HEK293 (cell line): ENCODE results near the gene PRSS12.
A peak's percentile ranks its signal among the peaks of the same experiment; 100 is the strongest.

ENCODE experiments used
- CTCF ChIA-PET: fragments of 350-600 bp; formaldehyde crosslinking; extraction: SDS; loops from one replicate; lab custom pipeline; 2021; ENCODE audit warnings: antibody characterized with exemption; lab: Yijun Ruan, JAX
- POLR2A ChIA-PET: fragments of 300-600 bp; formaldehyde crosslinking; extraction: SDS; loops from one replicate; lab custom pipeline; 2020; ENCODE audit warnings: antibody characterized with exemption, inconsistent platforms; lab: Yijun Ruan, JAX
- H3K27ac ChIP-seq: fragments of 200-500 bp; sonication (Bioruptor generic); 2 replicates; pipeline ENCODE4 v1.5.1; 2014; ENCODE audit warnings: low read depth, low read length, control low read depth, inconsistent platforms; ENCODE audit errors: extremely low read depth
- H3K36me3 ChIP-seq, 2 experiments: fragments of 200-500 bp in 1 of 2; sonication (Bioruptor generic) in 1 of 2; 1 replicate in 1 of 2; 2 replicates in 1 of 2; pipeline ENCODE4 v1.5.1; 2014 to 2017; ENCODE audit warnings: inconsistent platforms in 2 of 2, low read length in 2 of 2; ENCODE audit not compliant: control insufficient read depth in 2 of 2, insufficient read depth in 1 of 2
- H3K4me1 ChIP-seq: fragments of 200-500 bp; sonication (Bioruptor generic); 2 replicates; pipeline ENCODE4 v1.5.1; 2014; ENCODE audit warnings: mild to moderate bottlenecking, low read length, inconsistent platforms; ENCODE audit not compliant: control insufficient read depth, insufficient read depth
- H3K4me3 ChIP-seq: 2 replicates; pipeline ENCODE4 v1.5.1; 2011; ENCODE audit warnings: low read depth, mild to moderate bottlenecking, control low read depth, low read length, moderate library complexity
- H3K9me3 ChIP-seq: fragments of 200-500 bp; sonication (Bioruptor generic); 2 replicates; pipeline ENCODE4 v1.5.1; 2014; ENCODE audit warnings: low read depth, low read length, inconsistent platforms; ENCODE audit not compliant: control insufficient read depth, insufficient read depth
- GFI1B ChIP-seq: fragments of 450-650 bp; formaldehyde crosslinking; IDR thresholded peaks from 2 replicates; pipeline ENCODE4 v1.5.1; 2016; ENCODE audit warnings: missing biosample characterization, missing genetic modification characterization
- GLIS1 ChIP-seq: fragments of 450-650 bp; formaldehyde crosslinking; IDR thresholded peaks from 2 replicates; pipeline ENCODE4 v1.5.1; 2016; ENCODE audit warnings: missing biosample characterization, missing genetic modification characterization
- INSM2 ChIP-seq: fragments of 450-650 bp; formaldehyde crosslinking; IDR thresholded peaks from 2 replicates; pipeline ENCODE4 v1.5.1; 2016; ENCODE audit warnings: missing biosample characterization, missing genetic modification characterization
- PATZ1 ChIP-seq: fragments of 450-650 bp; formaldehyde crosslinking; IDR thresholded peaks from 2 replicates; pipeline ENCODE4 v1.5.1; 2016; ENCODE audit warnings: missing biosample characterization, missing genetic modification characterization
- REST ChIP-seq: fragments of 450-650 bp; formaldehyde crosslinking; IDR thresholded peaks from 2 replicates; pipeline ENCODE4 v1.5.1; 2016; ENCODE audit warnings: missing biosample characterization, missing genetic modification characterization
- SALL2 ChIP-seq: fragments of 450-650 bp; formaldehyde crosslinking; IDR thresholded peaks from 2 replicates; pipeline ENCODE4 v1.5.0; 2017; ENCODE audit warnings: missing biosample characterization, mild to moderate bottlenecking, missing genetic modification characterization, borderline replicate concordance
- TRIM28 ChIP-seq: IDR thresholded peaks from 2 replicates; pipeline ENCODE4 v1.6.1; 2011; ENCODE audit warnings: low read length, control low read depth, borderline replicate concordance
- ZBTB1 ChIP-seq: fragments of 450-650 bp; formaldehyde crosslinking; IDR thresholded peaks from 2 replicates; pipeline ENCODE4 v1.5.1; 2016; ENCODE audit warnings: missing biosample characterization, missing genetic modification characterization
- ZBTB20 ChIP-seq: fragments of 450-650 bp; formaldehyde crosslinking; IDR thresholded peaks from 2 replicates; pipeline ENCODE4 v1.5.1; 2016; ENCODE audit warnings: missing biosample characterization, missing genetic modification characterization
- ZEB2 ChIP-seq: fragments of 450-650 bp; formaldehyde crosslinking; IDR thresholded peaks from 2 replicates; pipeline ENCODE4 v1.5.1; 2016; ENCODE audit warnings: missing biosample characterization, missing genetic modification characterization
- ZIC2 ChIP-seq: fragments of 450-650 bp; formaldehyde crosslinking; IDR thresholded peaks from 2 replicates; pipeline ENCODE4 v1.5.1; 2016; ENCODE audit warnings: missing biosample characterization, missing genetic modification characterization
- ZNF449 ChIP-seq: fragments of 450-650 bp; formaldehyde crosslinking; IDR thresholded peaks from 2 replicates; pipeline ENCODE4 v1.5.1; 2017; ENCODE audit warnings: missing biosample characterization, mild to moderate bottlenecking, missing genetic modification characterization, moderate library complexity
- ZNF510 ChIP-seq: fragments of 450-650 bp; formaldehyde crosslinking; IDR thresholded peaks from 2 replicates; pipeline ENCODE4 v1.5.1; 2018; ENCODE audit warnings: mild to moderate bottlenecking, missing genetic modification characterization, missing biosample characterization; ENCODE audit not compliant: insufficient replicate concordance
- ZNF544 ChIP-seq: fragments of 450-650 bp; formaldehyde crosslinking; IDR thresholded peaks from 2 replicates; pipeline ENCODE4 v1.5.0; 2017; ENCODE audit warnings: missing biosample characterization, missing genetic modification characterization
- ZNF600 ChIP-seq: fragments of 450-650 bp; formaldehyde crosslinking; IDR thresholded peaks from 2 replicates; pipeline ENCODE4 v1.5.1; 2016; ENCODE audit warnings: missing biosample characterization, missing genetic modification characterization
- ZNF610 ChIP-seq: fragments of 450-650 bp; formaldehyde crosslinking; IDR thresholded peaks from 2 replicates; pipeline ENCODE4 v1.5.1; 2016; ENCODE audit warnings: missing biosample characterization, missing genetic modification characterization, borderline replicate concordance
- ZNF654 ChIP-seq: fragments of 450-650 bp; formaldehyde crosslinking; IDR thresholded peaks from 2 replicates; pipeline ENCODE4 v1.5.1; 2016; ENCODE audit warnings: low read depth, missing biosample characterization, missing genetic modification characterization
- ZNF747 ChIP-seq: fragments of 450-650 bp; formaldehyde crosslinking; IDR thresholded peaks from 2 replicates; pipeline ENCODE4 v1.5.1; 2016; ENCODE audit warnings: missing biosample characterization, missing genetic modification characterization
- ZNF785 ChIP-seq: fragments of 450-650 bp; formaldehyde crosslinking; IDR thresholded peaks from 2 replicates; pipeline ENCODE4 v1.5.1; 2016; ENCODE audit warnings: missing biosample characterization, missing genetic modification characterization

The PRSS12 gene

GRCh38 chr4:118281611-118282442 lies 71.0 kb downstream of the PRSS12 start:
- no peaks in the 10 kb centered on the region for H3K4me1 ChIP-seq
- H3K9me3 ChIP-seq, result no peaks in the 10 kb centered on the region
- no peak overlapping the region for H3K4me3 ChIP-seq
- CTCF ChIA-PET, result interaction anchor here (1.6 kb wide), 1 partner anchor 71 kb away, joined by 7 read pairs; the partner anchor contains the start of gene PRSS12
- H3K36me3 ChIP-seq, result peaks cover 0 to 39% of the 10 kb centered on the region in 2 experiments; a peak in 1 of 3 replicates
- TF ChIP-seq ZBTB1 (tag by site-specific recombination) (no peak), INSM2 (tag by site-specific recombination) (no peak), ZNF544 (no peak), ZNF510 (tag by site-specific recombination) (no peak), GLIS1 (peak; percentile 62), ZIC2 (tag by site-specific recombination) (peak; percentile 49; the same call in 1 of the 2 replicates), ZNF747 (no peak), PATZ1 (tag by site-specific recombination) (no peak), TRIM28 (no peak), SALL2 (tag by site-specific recombination) (no peak), REST (tag by site-specific recombination) (no peak), ZNF600 (tag by site-specific recombination) (0 out of 2 replicates have a peak, but pooled peaks have one; percentile 18), ZNF785 (tag by site-specific recombination) (no peak)
- POLR2A ChIA-PET, result no interaction called here
- no peak overlapping the region for H3K27ac ChIP-seq

- TF ChIP-seq ZNF449 (tag by site-specific recombination), result peak; percentile 89
- TF ChIP-seq ZNF610 (tag by site-specific recombination), result no peak
- TF ChIP-seq ZEB2 (tag by site-specific recombination), result 0 out of 2 replicates have a peak, but pooled peaks have one; percentile 20
- TF ChIP-seq ZNF654 (tag by site-specific recombination), result peak; percentile 91
- TF ChIP-seq GFI1B (tag by site-specific recombination), result no peak
- TF ChIP-seq ZBTB20 (tag by site-specific recombination), result no peak
- TF ChIP-seq, all 188 proteins: peak for 3
- ChIA-PET POLR2A (no interaction called here), CTCF (interaction anchor here (1.4 to 1.6 kb wide), 2 partner anchors 71 to 72 kb away, joined by 4 to 7 read pairs; partner anchors contain the start of gene PRSS12)
- H3K27ac ChIP-seq, result no peak overlapping the region
- H3K9me3 ChIP-seq, result no peaks in the 10 kb centered on the region
- no peaks in the 10 kb centered on the region for H3K4me1 ChIP-seq
- H3K36me3 ChIP-seq, result peaks cover 0 to 39% of the 10 kb centered on the region in 2 experiments; a peak in 1 of 3 replicates
- no peak overlapping the region for H3K4me3 ChIP-seq
These were observed 72.1 kb downstream of the PRSS12 start for GRCh38 chr4:118280501-118281218.
